SK-N-SH (cell line): Measurements from ENCODE around the gene SMYD3. TPM values are rescaled to one million over a fixed set of nuclear protein-coding genes. Genes with fewer than 3 reads are reported as not detected.

Experiments used
- CTCF ChIA-PET: fragments of 300-600, 350-600 bp; formaldehyde crosslinking; extraction: SDS; loops from one replicate; lab custom pipeline; 2021; lab: Yijun Ruan, JAX
- POLR2A ChIA-PET: fragments of 350-600 bp; sonication (Branson Sonifier 250); formaldehyde crosslinking; extraction: SDS; loops from one replicate; lab custom pipeline; 2020; ENCODE audit warnings: antibody characterized with exemption, inconsistent platforms; lab: Yijun Ruan, JAX
- DNase-seq: peaks from one replicate; pipeline ENCODE4 v3.0.0; 2012
- H2AFZ ChIP-seq: fragments of 200-600 bp; sonication (generic); 2 replicates; pipeline ENCODE4 v1.8.1; 2016; ENCODE audit warnings: antibody characterized with exemption, mild to moderate bottlenecking, low read depth
- H3F3A ChIP-seq: fragments of 200-600 bp; sonication (generic); replicated peaks from 2 replicates; pipeline ENCODE3; 2016; ENCODE audit warnings: antibody characterized with exemption, mild to moderate bottlenecking; ENCODE audit not compliant: insufficient read depth
- H3K27ac ChIP-seq, 2 experiments: fragments of 200-500 bp in 1 of 2; fragments of 200-600 bp in 1 of 2; sonication (Bioruptor generic) in 1 of 2; sonication (generic), shearing (Covaris generic) in 1 of 2; 2 replicates each; pipeline versions ENCODE4 v1.5.1 to v1.6.1; 2014 to 2016; ENCODE audit warnings: low read depth in 2 of 2, inconsistent platforms in 1 of 2, low read length in 1 of 2, mild to moderate bottlenecking in 1 of 2, mixed read lengths in 1 of 2
- H3K27me3 ChIP-seq: fragments of 200-600 bp; sonication (generic), shearing (Covaris generic); 2 replicates; pipeline ENCODE4 v1.6.1; 2016; ENCODE audit warnings: mixed run types; ENCODE audit not compliant: insufficient read depth
- H3K36me3 ChIP-seq, 2 experiments: fragments of 200-500 bp in 1 of 2; fragments of 200-600 bp in 1 of 2; sonication (Bioruptor generic) in 1 of 2; sonication (generic) in 1 of 2; replicated peaks in 1 of 2; 2 replicates each; pipeline versions ENCODE3 to v1.5.1; 2014 to 2016; ENCODE audit warnings: low read length in 1 of 2, mild to moderate bottlenecking in 1 of 2; ENCODE audit not compliant: insufficient read depth in 2 of 2, control insufficient read depth in 1 of 2
- H3K4me1 ChIP-seq, 2 experiments: fragments of 200-500 bp in 1 of 2; fragments of 200-600 bp in 1 of 2; sonication (Bioruptor generic) in 1 of 2; sonication (generic), shearing (Covaris generic) in 1 of 2; 2 replicates each; pipeline versions ENCODE4 v1.5.1 to v1.6.1; 2014 to 2016; ENCODE audit warnings: low read depth in 1 of 2, low read length in 1 of 2, mixed run types in 1 of 2; ENCODE audit not compliant: insufficient read depth in 2 of 2, control insufficient read depth in 1 of 2
- H3K4me2 ChIP-seq: fragments of 200-600 bp; sonication (generic), shearing (Covaris generic); 2 replicates; pipeline ENCODE4 v1.6.1; 2017; ENCODE audit warnings: mixed run types
- H3K4me3 ChIP-seq, 2 experiments: fragments of 200-500 bp in 1 of 2; fragments of 200-600 bp in 1 of 2; sonication (Bioruptor generic) in 1 of 2; sonication (generic), shearing (Covaris generic) in 1 of 2; 2 replicates each; pipeline versions ENCODE4 v1.5.1 to v1.8.1; 2014 to 2016; ENCODE audit warnings: low read depth in 2 of 2, inconsistent platforms in 1 of 2, low read length in 1 of 2, mild to moderate bottlenecking in 1 of 2, mixed read lengths in 1 of 2, moderate library complexity in 1 of 2
- H3K79me2 ChIP-seq: fragments of 200-600 bp; sonication (generic); 2 replicates; pipeline ENCODE4 v1.8.1; 2017; ENCODE audit warnings: mild to moderate bottlenecking; ENCODE audit not compliant: insufficient read depth
- H3K9ac ChIP-seq: fragments of 200-600 bp; sonication (generic); 2 replicates; pipeline ENCODE4 v1.6.1; 2017; ENCODE audit warnings: mixed run types
- H3K9me2 ChIP-seq: fragments of 200-600 bp; sonication (generic); 2 replicates; pipeline ENCODE4 v1.6.1; 2017; ENCODE audit warnings: mixed run types
- H3K9me3 ChIP-seq: fragments of 200-600 bp; sonication (generic); 2 replicates; pipeline ENCODE4 v1.6.1; 2017; ENCODE audit warnings: mixed run types, mild to moderate bottlenecking, moderate library complexity
- H4K20me1 ChIP-seq: fragments of 200-600 bp; sonication (generic); 2 replicates; pipeline ENCODE4 v1.6.1; 2017; ENCODE audit warnings: mild to moderate bottlenecking, mixed run types; ENCODE audit not compliant: insufficient read depth
- CHD2 ChIP-seq: fragments of 150-350 bp; IDR thresholded peaks from 2 replicates; pipeline ENCODE4 v1.6.1; 2018; ENCODE audit warnings: low read length; ENCODE audit not compliant: partially characterized antibody
- ELF1 ChIP-seq: IDR thresholded peaks from 2 replicates; pipeline ENCODE4 v1.4.0; 2012
- EP300 ChIP-seq, 2 experiments: IDR thresholded peaks; 2 replicates each; pipeline versions ENCODE4 v1.4.0 to v1.6.1; 2012; ENCODE audit warnings: borderline replicate concordance in 1 of 2, low read depth in 1 of 2, low read length in 1 of 2
- FOXM1 ChIP-seq: IDR thresholded peaks from 2 replicates; pipeline ENCODE4 v1.4.0; 2012; ENCODE audit warnings: low read depth, mild to moderate bottlenecking
- GABPA ChIP-seq: IDR thresholded peaks from 2 replicates; pipeline ENCODE4 v1.4.0; 2012; ENCODE audit warnings: low read depth, mild to moderate bottlenecking
- NRF1 ChIP-seq: IDR thresholded peaks from 2 replicates; pipeline ENCODE4 v1.6.1; 2012; ENCODE audit warnings: low read depth, mild to moderate bottlenecking, low read length
- POLR2AphosphoS5 ChIP-seq: IDR thresholded peaks from 2 replicates; pipeline ENCODE4 v1.6.1; 2012; ENCODE audit warnings: low read depth, low read length
- RAD21 ChIP-seq: IDR thresholded peaks from 2 replicates; pipeline ENCODE4 v1.6.1; 2012; ENCODE audit warnings: mild to moderate bottlenecking, low read length
- RXRA ChIP-seq: IDR thresholded peaks from 2 replicates; pipeline ENCODE4 v1.4.0; 2012; ENCODE audit warnings: low read depth, mild to moderate bottlenecking, borderline replicate concordance
- SMC3 ChIP-seq: IDR thresholded peaks from 2 replicates; pipeline ENCODE4 v1.6.1; 2012; ENCODE audit warnings: low read depth, low read length, improper control_type of control experiment
- TAF1 ChIP-seq: IDR thresholded peaks from 2 replicates; pipeline ENCODE4 v1.6.1; 2012; ENCODE audit warnings: low read depth, mild to moderate bottlenecking, low read length, moderate library complexity, borderline replicate concordance
- TCF12 ChIP-seq: IDR thresholded peaks from 2 replicates; pipeline ENCODE4 v1.4.0; 2012
- TEAD4 ChIP-seq: IDR thresholded peaks from 2 replicates; pipeline ENCODE4 v1.4.0; 2012; ENCODE audit warnings: mild to moderate bottlenecking, borderline replicate concordance; ENCODE audit not compliant: insufficient read depth
- WGBS: methylation state at CpG from one replicate; pipeline ENCODE4 v1.1.6; 2017; ENCODE audit warnings: low lambda C conversion rate; 5-methylcytosine and 5-hydroxymethylcytosine counted together
- polyA plus RNA-seq, 3 experiments: library from polyadenylated mRNA; depleted of rRNA; stranded (reverse); fragments of >200 nt; gene quantifications; 2 replicates each; pipeline ENCODE4 v1.2.3, GENCODE V29; 2012
- TF ChIP-seq, protein P1 (sequence below): IDR thresholded peaks from 2 replicates; pipeline ENCODE4 v1.4.0; 2012; ENCODE audit warnings: low read depth
- TF ChIP-seq, protein P2 (sequence below): fragments of 150-350 bp; IDR thresholded peaks from 2 replicates; pipeline ENCODE4 v1.6.1; 2016; ENCODE audit warnings: mild to moderate bottlenecking, low read depth, low read length
- TF ChIP-seq, protein P3 (sequence below): fragments of 150-350 bp; IDR thresholded peaks from 2 replicates; pipeline ENCODE4 v1.6.1; 2017; ENCODE audit warnings: antibody characterized with exemption, low read length, low read depth, borderline replicate concordance
- TF ChIP-seq, protein P4 (sequence below): IDR thresholded peaks from 2 replicates; pipeline ENCODE4 v1.4.0; 2012; ENCODE audit warnings: low read depth, borderline replicate concordance
- TF ChIP-seq, protein P5 (sequence below): IDR thresholded peaks from 2 replicates; pipeline ENCODE4; 2012
- TF ChIP-seq, protein P6 (sequence below): fragments of 200-600 bp; sonication (generic); IDR thresholded peaks from 2 replicates; pipeline ENCODE4 v1.6.1; 2017; ENCODE audit warnings: antibody characterized with exemption, mild to moderate bottlenecking, moderate library complexity
- TF ChIP-seq, protein P7 (sequence below): IDR thresholded peaks from 2 replicates; pipeline ENCODE4 v1.6.1; 2012; ENCODE audit warnings: mild to moderate bottlenecking, low read depth, low read length, moderate library complexity

Gene SMYD3
- polyA plus RNA-seq, 1 of the 3 experiments (the other 2 are of a cell fraction): 31.4 TPM

DNA sequence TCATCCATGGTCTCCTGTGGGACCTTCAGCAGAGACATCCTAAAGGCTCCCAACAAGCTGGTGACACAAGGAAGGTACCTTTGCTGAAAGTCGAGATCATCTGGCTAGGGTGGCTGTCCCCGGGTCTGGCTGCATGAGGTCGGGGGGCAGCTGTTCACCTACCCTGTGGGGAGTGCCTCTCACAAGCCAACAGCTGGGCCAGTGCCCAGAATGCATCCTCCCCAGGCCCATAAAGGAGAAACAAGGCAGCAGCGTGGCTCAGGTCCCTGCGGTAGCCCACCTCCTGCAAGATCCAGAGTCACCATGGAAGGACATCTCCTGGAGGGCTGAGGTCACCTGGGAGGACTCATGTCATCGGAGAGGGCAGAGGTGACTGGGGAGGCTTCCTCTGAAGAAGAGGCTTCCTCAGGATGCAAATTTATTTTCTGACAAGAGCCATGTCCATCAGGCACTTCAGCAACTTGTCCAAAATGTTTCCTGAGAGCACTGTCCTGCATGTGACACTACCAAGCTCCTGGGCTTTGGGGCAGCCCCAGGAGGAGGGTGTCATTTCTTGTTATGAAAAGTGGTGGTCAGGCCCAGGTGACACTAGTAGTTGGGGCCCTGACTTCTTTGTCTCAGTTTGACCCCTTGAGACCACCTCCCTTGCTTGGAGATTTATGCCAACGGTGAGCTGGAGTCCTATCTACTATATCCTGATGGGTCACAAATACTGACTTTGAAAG, 6.7 kb upstream of the SMYD3 start:
- Histone ChIP-seq H3K9me3 (no peaks in the 10 kb centered on the region; the same call in 1 of the 2 replicates), H3K79me2 (no peaks in the 10 kb centered on the region), H3K9ac (no peak overlapping the region), H3K9me2 (no peaks in the 10 kb centered on the region), H3F3A (no peaks in the 10 kb centered on the region), H4K20me1 (no peaks in the 10 kb centered on the region), H3K36me3 (no peaks in the 10 kb centered on the region), H3K27me3 (no peaks in the 10 kb centered on the region), H3K27ac (no peak overlapping the region), H3K4me3 (no peak overlapping the region), H3K4me1 (no peaks in the 10 kb centered on the region), H3K4me2 (no peak overlapping the region), H2AFZ (no peak overlapping the region)
- CTCF ChIA-PET: no interaction called here
- TF ChIP-seq, protein P1, sequence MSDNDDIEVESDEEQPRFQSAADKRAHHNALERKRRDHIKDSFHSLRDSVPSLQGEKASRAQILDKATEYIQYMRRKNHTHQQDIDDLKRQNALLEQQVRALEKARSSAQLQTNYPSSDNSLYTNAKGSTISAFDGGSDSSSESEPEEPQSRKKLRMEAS: no peak
- no peak for TF ChIP-seq TEAD4
- TF ChIP-seq, protein P2, sequence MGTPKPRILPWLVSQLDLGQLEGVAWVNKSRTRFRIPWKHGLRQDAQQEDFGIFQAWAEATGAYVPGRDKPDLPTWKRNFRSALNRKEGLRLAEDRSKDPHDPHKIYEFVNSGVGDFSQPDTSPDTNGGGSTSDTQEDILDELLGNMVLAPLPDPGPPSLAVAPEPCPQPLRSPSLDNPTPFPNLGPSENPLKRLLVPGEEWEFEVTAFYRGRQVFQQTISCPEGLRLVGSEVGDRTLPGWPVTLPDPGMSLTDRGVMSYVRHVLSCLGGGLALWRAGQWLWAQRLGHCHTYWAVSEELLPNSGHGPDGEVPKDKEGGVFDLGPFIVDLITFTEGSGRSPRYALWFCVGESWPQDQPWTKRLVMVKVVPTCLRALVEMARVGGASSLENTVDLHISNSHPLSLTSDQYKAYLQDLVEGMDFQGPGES: no peak
- TF ChIP-seq NRF1: no peak
- TF ChIP-seq EP300 (IDR thresholded peaks at IDR 0.05; ENCODE audit: borderline replicate concordance in 1 of 2, low read depth in 1 of 2, low read length in 1 of 2): no peak
- no peak for TF ChIP-seq CHD2
- TF ChIP-seq GABPA: no peak
- TF ChIP-seq TAF1: no peak
- TF ChIP-seq ELF1: no peak
- TF ChIP-seq TCF12: no peak
- no peak for TF ChIP-seq RAD21
- TF ChIP-seq, protein P3, sequence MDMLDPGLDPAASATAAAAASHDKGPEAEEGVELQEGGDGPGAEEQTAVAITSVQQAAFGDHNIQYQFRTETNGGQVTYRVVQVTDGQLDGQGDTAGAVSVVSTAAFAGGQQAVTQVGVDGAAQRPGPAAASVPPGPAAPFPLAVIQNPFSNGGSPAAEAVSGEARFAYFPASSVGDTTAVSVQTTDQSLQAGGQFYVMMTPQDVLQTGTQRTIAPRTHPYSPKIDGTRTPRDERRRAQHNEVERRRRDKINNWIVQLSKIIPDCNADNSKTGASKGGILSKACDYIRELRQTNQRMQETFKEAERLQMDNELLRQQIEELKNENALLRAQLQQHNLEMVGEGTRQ: no peak
- TF ChIP-seq SMC3: no peak
- no peak for TF ChIP-seq FOXM1
- TF ChIP-seq, protein P4, sequence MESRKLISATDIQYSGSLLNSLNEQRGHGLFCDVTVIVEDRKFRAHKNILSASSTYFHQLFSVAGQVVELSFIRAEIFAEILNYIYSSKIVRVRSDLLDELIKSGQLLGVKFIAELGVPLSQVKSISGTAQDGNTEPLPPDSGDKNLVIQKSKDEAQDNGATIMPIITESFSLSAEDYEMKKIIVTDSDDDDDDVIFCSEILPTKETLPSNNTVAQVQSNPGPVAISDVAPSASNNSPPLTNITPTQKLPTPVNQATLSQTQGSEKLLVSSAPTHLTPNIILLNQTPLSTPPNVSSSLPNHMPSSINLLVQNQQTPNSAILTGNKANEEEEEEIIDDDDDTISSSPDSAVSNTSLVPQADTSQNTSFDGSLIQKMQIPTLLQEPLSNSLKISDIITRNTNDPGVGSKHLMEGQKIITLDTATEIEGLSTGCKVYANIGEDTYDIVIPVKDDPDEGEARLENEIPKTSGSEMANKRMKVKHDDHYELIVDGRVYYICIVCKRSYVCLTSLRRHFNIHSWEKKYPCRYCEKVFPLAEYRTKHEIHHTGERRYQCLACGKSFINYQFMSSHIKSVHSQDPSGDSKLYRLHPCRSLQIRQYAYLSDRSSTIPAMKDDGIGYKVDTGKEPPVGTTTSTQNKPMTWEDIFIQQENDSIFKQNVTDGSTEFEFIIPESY: no peak
- no peak for TF ChIP-seq RXRA
- TF ChIP-seq, protein P5, sequence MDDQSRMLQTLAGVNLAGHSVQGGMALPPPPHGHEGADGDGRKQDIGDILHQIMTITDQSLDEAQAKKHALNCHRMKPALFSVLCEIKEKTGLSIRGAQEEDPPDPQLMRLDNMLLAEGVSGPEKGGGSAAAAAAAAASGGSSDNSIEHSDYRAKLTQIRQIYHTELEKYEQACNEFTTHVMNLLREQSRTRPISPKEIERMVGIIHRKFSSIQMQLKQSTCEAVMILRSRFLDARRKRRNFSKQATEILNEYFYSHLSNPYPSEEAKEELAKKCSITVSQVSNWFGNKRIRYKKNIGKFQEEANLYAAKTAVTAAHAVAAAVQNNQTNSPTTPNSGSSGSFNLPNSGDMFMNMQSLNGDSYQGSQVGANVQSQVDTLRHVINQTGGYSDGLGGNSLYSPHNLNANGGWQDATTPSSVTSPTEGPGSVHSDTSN: no peak
- TF ChIP-seq POLR2AphosphoS5: no peak
- TF ChIP-seq, protein P6, sequence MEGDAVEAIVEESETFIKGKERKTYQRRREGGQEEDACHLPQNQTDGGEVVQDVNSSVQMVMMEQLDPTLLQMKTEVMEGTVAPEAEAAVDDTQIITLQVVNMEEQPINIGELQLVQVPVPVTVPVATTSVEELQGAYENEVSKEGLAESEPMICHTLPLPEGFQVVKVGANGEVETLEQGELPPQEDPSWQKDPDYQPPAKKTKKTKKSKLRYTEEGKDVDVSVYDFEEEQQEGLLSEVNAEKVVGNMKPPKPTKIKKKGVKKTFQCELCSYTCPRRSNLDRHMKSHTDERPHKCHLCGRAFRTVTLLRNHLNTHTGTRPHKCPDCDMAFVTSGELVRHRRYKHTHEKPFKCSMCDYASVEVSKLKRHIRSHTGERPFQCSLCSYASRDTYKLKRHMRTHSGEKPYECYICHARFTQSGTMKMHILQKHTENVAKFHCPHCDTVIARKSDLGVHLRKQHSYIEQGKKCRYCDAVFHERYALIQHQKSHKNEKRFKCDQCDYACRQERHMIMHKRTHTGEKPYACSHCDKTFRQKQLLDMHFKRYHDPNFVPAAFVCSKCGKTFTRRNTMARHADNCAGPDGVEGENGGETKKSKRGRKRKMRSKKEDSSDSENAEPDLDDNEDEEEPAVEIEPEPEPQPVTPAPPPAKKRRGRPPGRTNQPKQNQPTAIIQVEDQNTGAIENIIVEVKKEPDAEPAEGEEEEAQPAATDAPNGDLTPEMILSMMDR: no peak
- TF ChIP-seq, protein P7, sequence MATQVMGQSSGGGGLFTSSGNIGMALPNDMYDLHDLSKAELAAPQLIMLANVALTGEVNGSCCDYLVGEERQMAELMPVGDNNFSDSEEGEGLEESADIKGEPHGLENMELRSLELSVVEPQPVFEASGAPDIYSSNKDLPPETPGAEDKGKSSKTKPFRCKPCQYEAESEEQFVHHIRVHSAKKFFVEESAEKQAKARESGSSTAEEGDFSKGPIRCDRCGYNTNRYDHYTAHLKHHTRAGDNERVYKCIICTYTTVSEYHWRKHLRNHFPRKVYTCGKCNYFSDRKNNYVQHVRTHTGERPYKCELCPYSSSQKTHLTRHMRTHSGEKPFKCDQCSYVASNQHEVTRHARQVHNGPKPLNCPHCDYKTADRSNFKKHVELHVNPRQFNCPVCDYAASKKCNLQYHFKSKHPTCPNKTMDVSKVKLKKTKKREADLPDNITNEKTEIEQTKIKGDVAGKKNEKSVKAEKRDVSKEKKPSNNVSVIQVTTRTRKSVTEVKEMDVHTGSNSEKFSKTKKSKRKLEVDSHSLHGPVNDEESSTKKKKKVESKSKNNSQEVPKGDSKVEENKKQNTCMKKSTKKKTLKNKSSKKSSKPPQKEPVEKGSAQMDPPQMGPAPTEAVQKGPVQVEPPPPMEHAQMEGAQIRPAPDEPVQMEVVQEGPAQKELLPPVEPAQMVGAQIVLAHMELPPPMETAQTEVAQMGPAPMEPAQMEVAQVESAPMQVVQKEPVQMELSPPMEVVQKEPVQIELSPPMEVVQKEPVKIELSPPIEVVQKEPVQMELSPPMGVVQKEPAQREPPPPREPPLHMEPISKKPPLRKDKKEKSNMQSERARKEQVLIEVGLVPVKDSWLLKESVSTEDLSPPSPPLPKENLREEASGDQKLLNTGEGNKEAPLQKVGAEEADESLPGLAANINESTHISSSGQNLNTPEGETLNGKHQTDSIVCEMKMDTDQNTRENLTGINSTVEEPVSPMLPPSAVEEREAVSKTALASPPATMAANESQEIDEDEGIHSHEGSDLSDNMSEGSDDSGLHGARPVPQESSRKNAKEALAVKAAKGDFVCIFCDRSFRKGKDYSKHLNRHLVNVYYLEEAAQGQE: no peak
- POLR2A ChIA-PET: no interaction called here
- 53% methylated on average over 2 of the region's 7 CpGs for WGBS
- DNase-seq: no peak
